HepG2 (cell line): ENCODE measurements around the gene SBNO2. TPM values are rescaled to one million over a fixed set of nuclear protein-coding genes. Genes with fewer than 3 reads are reported as not detected.

Experiments used
- ARID5B ChIP-seq: IDR thresholded peaks from 2 replicates; pipeline ENCODE4 v1.4.0; 2020; ENCODE audit warnings: mild to moderate bottlenecking, missing genetic modification reagents
- CEBPB ChIP-seq: IDR thresholded peaks from 2 replicates; pipeline ENCODE4 v1.6.1; 2011; ENCODE audit warnings: low read depth, low read length, improper control_type of control experiment, borderline replicate concordance
- CSRNP2 ChIP-seq: sonication (generic); formaldehyde crosslinking; conservative IDR thresholded peaks from 2 replicates; pipeline ENCODE4 v1.8.0; 2022; ENCODE audit warnings: low read depth, missing genetic modification reagents
- DR1 ChIP-seq: sonication (generic); formaldehyde crosslinking; IDR thresholded peaks from 2 replicates; pipeline ENCODE4 v1.8.0; 2021; ENCODE audit warnings: mild to moderate bottlenecking, missing genetic modification reagents, inconsistent platforms
- ELF4 ChIP-seq: sonication (generic); formaldehyde crosslinking; IDR thresholded peaks from 2 replicates; pipeline ENCODE4 v1.5.0; 2020; ENCODE audit warnings: missing genetic modification reagents, mild to moderate bottlenecking, moderate library complexity, borderline replicate concordance
- KAT2B ChIP-seq: fragments of 150-350 bp; IDR thresholded peaks from 2 replicates; pipeline ENCODE4 v1.6.1; 2014; ENCODE audit warnings: low read depth, low read length, borderline replicate concordance
- KLF11 ChIP-seq: IDR thresholded peaks from 2 replicates; pipeline ENCODE4 v1.6.1; 2016; ENCODE audit warnings: missing compliant biosample characterization
- MXI1 ChIP-seq: IDR thresholded peaks from 3 replicates; pipeline ENCODE4 v1.6.1; 2012; ENCODE audit warnings: low read depth, low read length, inconsistent platforms, borderline replicate concordance
- PATZ1 ChIP-seq: sonication (generic); formaldehyde crosslinking; IDR thresholded peaks from 2 replicates; pipeline ENCODE4 v1.4.0; 2020; ENCODE audit warnings: missing genetic modification reagents
- RARA ChIP-seq: IDR thresholded peaks from 2 replicates; pipeline ENCODE4 v1.6.1; 2016; ENCODE audit warnings: missing genetic modification reagents, missing compliant biosample characterization
- SMAD1 ChIP-seq: sonication (generic); formaldehyde crosslinking; IDR thresholded peaks from 2 replicates; pipeline ENCODE4 v1.4.0; 2020; ENCODE audit warnings: missing genetic modification reagents, low read depth, mild to moderate bottlenecking, borderline replicate concordance
- SNAPC2 ChIP-seq: sonication (generic); formaldehyde crosslinking; IDR thresholded peaks from 2 replicates; pipeline ENCODE4 v1.8.1; 2022; ENCODE audit warnings: mild to moderate bottlenecking, missing genetic modification reagents
- SP4 ChIP-seq: sonication (generic); formaldehyde crosslinking; IDR thresholded peaks from 2 replicates; pipeline ENCODE4 v1.8.1; 2023; ENCODE audit warnings: mild to moderate bottlenecking, missing genetic modification reagents
- TSC22D2 ChIP-seq: sonication (generic); formaldehyde crosslinking; IDR thresholded peaks from 2 replicates; pipeline ENCODE4 v1.5.1; 2020; ENCODE audit warnings: missing genetic modification reagents, mild to moderate bottlenecking, borderline replicate concordance
- UBTF ChIP-seq: sonication (generic); formaldehyde crosslinking; IDR thresholded peaks from 2 replicates; pipeline ENCODE4 v1.4.0; 2020; ENCODE audit warnings: mild to moderate bottlenecking, missing genetic modification reagents
- ZBTB20 ChIP-seq: sonication (generic); formaldehyde crosslinking; IDR thresholded peaks from 2 replicates; pipeline ENCODE4 v1.8.1; 2023; ENCODE audit warnings: missing genetic modification reagents, low read depth, mild to moderate bottlenecking, borderline replicate concordance
- ZNF253 ChIP-seq: sonication (generic); formaldehyde crosslinking; IDR thresholded peaks from 2 replicates; pipeline ENCODE4 v1.8.0; 2022; ENCODE audit warnings: mild to moderate bottlenecking, missing genetic modification reagents, borderline replicate concordance
- ZNF333 ChIP-seq: sonication (generic); formaldehyde crosslinking; IDR thresholded peaks from 2 replicates; pipeline ENCODE4 v1.4.0; 2020; ENCODE audit warnings: mild to moderate bottlenecking, missing genetic modification reagents, borderline replicate concordance
- ZNF619 ChIP-seq: sonication (generic); formaldehyde crosslinking; IDR thresholded peaks from 2 replicates; pipeline ENCODE4 v1.4.0; 2020; ENCODE audit warnings: mild to moderate bottlenecking, missing genetic modification reagents
- ZNF660 ChIP-seq: sonication (generic); formaldehyde crosslinking; IDR thresholded peaks from 2 replicates; pipeline ENCODE4 v1.5.1; 2020; ENCODE audit warnings: mild to moderate bottlenecking, low read depth, missing genetic modification reagents, borderline replicate concordance
- polyA plus RNA-seq, 8 experiments: library from polyadenylated mRNA; depleted of rRNA in 3 of 8; stranded (reverse) in 7 of 8; unstranded in 1 of 8; fragments of >200 nt; fragmentation: Illumina TruSeq in 4 of 8; extraction: Trizol in 4 of 8; gene quantifications; 2 replicates each; pipeline versions ENCODE4 v1.2.1 to v1.2.3, GENCODE V29; 2011 to 2016; ENCODE audit warnings: low read depth in 4 of 8, missing spikeins in 1 of 8, mixed read lengths in 1 of 8; ENCODE audit not compliant: insufficient read depth in 1 of 8
- total RNA-seq, 5 experiments: library from RNA; depleted of rRNA; stranded (reverse); fragments of >200 nt; fragmentation: Illumina TruSeq; extraction: Trizol; gene quantifications; 2 replicates each; pipeline ENCODE4 v1.2.3, GENCODE V29; 2016; ENCODE audit warnings: low read depth in 1 of 5

Gene SBNO2
- total and polyA plus RNA-seq, 2 of the 13 experiments (the other 11 are each of a cell fraction or from before 2014, with no cell fraction given) = 8.6 to 10.4 TPM

- TF ChIP-seq PATZ1 (CRISPR knock-in tag) (peak; percentile 77), SNAPC2 (CRISPR knock-in tag) (no peak), ZNF619 (CRISPR knock-in tag) (no peak), ZNF253 (CRISPR knock-in tag) (no peak), ZBTB20 (no peak), ZNF333 (CRISPR knock-in tag) (no peak), RARA (CRISPR knock-in tag) (no peak), KLF11 (CRISPR knock-in tag) (no peak), CSRNP2 (CRISPR knock-in tag) (no peak), CEBPB (peak; percentile 99), TSC22D2 (CRISPR knock-in tag) (no peak), UBTF (peak; percentile 70), KAT2B (no peak), SMAD1 (no peak), SP4 (no peak), ELF4 (CRISPR knock-in tag) (no peak), ARID5B (CRISPR knock-in tag) (0 out of 2 replicates have a peak, but pooled peaks have one; percentile 35), DR1 (CRISPR knock-in tag) (0 out of 2 replicates have a peak, but pooled peaks have one; percentile 8), ZNF660 (CRISPR knock-in tag) (no peak), MXI1 (no peak)
Observed at GRCh38 chr19:1154731-1155351, 19.2 kb downstream of the SBNO2 start (continued).
